GM23338 (cell line): ENCODE data around the gene SUPT3H. TPM values are rescaled to one million over a fixed set of nuclear protein-coding genes. Genes with fewer than 3 reads are reported as not detected.

Source experiments
- ATAC-seq: fragments of 200-7000 bp; cut with Tn5 transposase; 3 replicates; pipeline ENCODE4 v1.9.1; 2020
- DNase-seq: peaks from one replicate; pipeline ENCODE4 v3.0.0-alpha.2; 2015; ENCODE audit warnings: low spot score
- H2AFZ ChIP-seq: fragments of 200-600 bp; sonication (generic); 2 replicates; pipeline ENCODE4 v1.8.0; 2016; ENCODE audit warnings: antibody characterized with exemption, mild to moderate bottlenecking, moderate library complexity
- H3F3A ChIP-seq: fragments of 200-600 bp; sonication (generic); replicated peaks from 2 replicates; pipeline ENCODE4 v1.8.0; 2017; ENCODE audit warnings: antibody characterized with exemption, mixed run types, low read depth
- H3K27ac ChIP-seq: fragments of 200-600 bp; sonication (generic); 2 replicates; pipeline ENCODE4 v1.6.1; 2016; ENCODE audit warnings: low read depth
- H3K27me3 ChIP-seq: fragments of 200-600 bp; sonication (generic); 2 replicates; pipeline ENCODE4 v1.8.0; 2016; ENCODE audit warnings: mild to moderate bottlenecking, mixed run types, moderate library complexity; ENCODE audit not compliant: insufficient read depth
- H3K36me3 ChIP-seq: fragments of 200-600 bp; sonication (generic); 2 replicates; pipeline ENCODE4 v1.8.0; 2016; ENCODE audit warnings: mild to moderate bottlenecking; ENCODE audit not compliant: insufficient read depth
- H3K4me1 ChIP-seq: fragments of 200-600 bp; sonication (generic); 2 replicates; pipeline ENCODE4 v1.8.0; 2016; ENCODE audit warnings: mild to moderate bottlenecking, moderate library complexity; ENCODE audit not compliant: insufficient read depth
- H3K4me2 ChIP-seq: fragments of 200-600 bp; sonication (generic); 2 replicates; pipeline ENCODE4 v1.7.1; 2017; ENCODE audit warnings: mixed run types
- H3K4me3 ChIP-seq: fragments of 200-600 bp; sonication (generic); 2 replicates; pipeline ENCODE4 v1.6.1; 2016; ENCODE audit warnings: mixed run types
- H3K79me2 ChIP-seq: fragments of 200-600 bp; sonication (generic); replicated peaks from 2 replicates; pipeline ENCODE4 v1.8.0; 2017; ENCODE audit warnings: mild to moderate bottlenecking; ENCODE audit not compliant: insufficient read depth
- H3K9me2 ChIP-seq: fragments of 200-600 bp; sonication (generic); 2 replicates; pipeline ENCODE4 v1.8.0; 2017; ENCODE audit not compliant: insufficient read depth
- H4K20me1 ChIP-seq: fragments of 200-600 bp; sonication (generic); replicated peaks from 2 replicates; pipeline ENCODE4 v1.8.0; 2017; ENCODE audit warnings: mild to moderate bottlenecking; ENCODE audit not compliant: insufficient read depth
- H3K27ac Mint-ChIP-seq: 2 replicates; pipeline ENCODE4 v1.8.0; 2020; ENCODE audit warnings: inconsistent platforms, mild to moderate bottlenecking, moderate library complexity, mixed read lengths
- H3K27me3 Mint-ChIP-seq: 3 replicates; pipeline ENCODE4 v1.8.0; 2022; ENCODE audit warnings: low read depth, mild to moderate bottlenecking, moderate library complexity, mixed read lengths, inconsistent platforms; ENCODE audit not compliant: insufficient read depth, poor library complexity
- H3K36me3 Mint-ChIP-seq: 3 replicates; pipeline ENCODE4 v1.8.0; 2021; ENCODE audit warnings: low read depth, mild to moderate bottlenecking, inconsistent platforms, moderate library complexity, mixed read lengths
- H3K4me1 Mint-ChIP-seq: 3 replicates; pipeline ENCODE4 v1.8.0; 2020; ENCODE audit warnings: mild to moderate bottlenecking, inconsistent platforms, mixed read lengths
- H3K4me3 Mint-ChIP-seq: 3 replicates; pipeline ENCODE4 v1.8.0; 2021; ENCODE audit warnings: moderate library complexity, mild to moderate bottlenecking, inconsistent platforms, mixed read lengths
- H3K9me3 Mint-ChIP-seq: 3 replicates; pipeline ENCODE4 v1.8.0; 2020; ENCODE audit warnings: moderate library complexity, mild to moderate bottlenecking, inconsistent platforms, mixed read lengths
- CREB1 ChIP-seq: fragments of 250-450 bp; sonication (Bioruptor Pico); IDR thresholded peaks from 2 replicates; pipeline ENCODE4 v1.5.0; 2020; ENCODE audit warnings: low read depth, mild to moderate bottlenecking, moderate library complexity
- EZH2 ChIP-seq: fragments of 200-600 bp; sonication (generic); IDR thresholded peaks from one replicate; pipeline ENCODE4 v1.8.0; 2017; ENCODE audit warnings: antibody characterized with exemption, mild to moderate bottlenecking, low read depth; ENCODE audit not compliant: unreplicated experiment
- EZH2phosphoT487 ChIP-seq: fragments of 200-600 bp; sonication (generic); IDR thresholded peaks from one replicate; pipeline ENCODE4 v1.8.1; 2018; ENCODE audit warnings: antibody characterized with exemption; ENCODE audit not compliant: unreplicated experiment
- JUNB ChIP-seq: IDR thresholded peaks from one replicate; pipeline ENCODE4 v1.6.1; 2016; ENCODE audit warnings: antibody characterized with exemption; ENCODE audit not compliant: unreplicated experiment
- NANOG ChIP-seq: IDR thresholded peaks from 2 replicates; pipeline ENCODE4 v1.6.1; 2016; ENCODE audit warnings: antibody characterized with exemption, borderline replicate concordance
- ZNF114 ChIP-seq: fragments of 250-450 bp; sonication (Bioruptor Pico); IDR thresholded peaks from 2 replicates; pipeline ENCODE4 v1.5.0; 2020; ENCODE audit warnings: mild to moderate bottlenecking, moderate library complexity
- ZNF331 ChIP-seq: fragments of 250-450 bp; sonication (Bioruptor Pico); IDR thresholded peaks from 2 replicates; pipeline ENCODE4 v1.5.0; 2020; ENCODE audit warnings: low read depth, mild to moderate bottlenecking, moderate library complexity
- polyA plus RNA-seq: library from polyadenylated mRNA; unstranded; fragments of >200 nt; fragmentation: Nextera tagmentation; extraction: Ambion mirVana; gene quantifications from 2 replicates; pipeline ENCODE4 v1.2.1, GENCODE V29; 2016
- total RNA-seq: library from RNA; depleted of rRNA; stranded (reverse); fragments of >200 nt; shearing (Covaris generic); gene quantifications from 2 replicates; pipeline ENCODE4 v1.2.3, GENCODE V29; 2014
- TF ChIP-seq, protein P1 (sequence below): IDR thresholded peaks from 2 replicates; pipeline ENCODE4 v1.6.1; 2016; ENCODE audit warnings: antibody characterized with exemption
- TF ChIP-seq, protein P2 (sequence below), 2 experiments: fragments of 200-600 bp in 1 of 2; sonication (generic) in 1 of 2; conservative IDR thresholded peaks; 2 replicates each; pipeline versions ENCODE4 v1.5.1 to v1.6.1; 2016 to 2017; ENCODE audit warnings: antibody characterized with exemption in 2 of 2, low read depth in 2 of 2, mild to moderate bottlenecking in 2 of 2, moderate library complexity in 1 of 2
- TF ChIP-seq, protein P3 (sequence below): IDR thresholded peaks from one replicate; pipeline ENCODE4 v1.6.1; 2018; ENCODE audit warnings: antibody characterized with exemption; ENCODE audit not compliant: unreplicated experiment

SUPT3H gene
- total and polyA plus RNA-seq, 2 experiments from 2014 or later = 11.4 to 30.1 TPM

DNA sequence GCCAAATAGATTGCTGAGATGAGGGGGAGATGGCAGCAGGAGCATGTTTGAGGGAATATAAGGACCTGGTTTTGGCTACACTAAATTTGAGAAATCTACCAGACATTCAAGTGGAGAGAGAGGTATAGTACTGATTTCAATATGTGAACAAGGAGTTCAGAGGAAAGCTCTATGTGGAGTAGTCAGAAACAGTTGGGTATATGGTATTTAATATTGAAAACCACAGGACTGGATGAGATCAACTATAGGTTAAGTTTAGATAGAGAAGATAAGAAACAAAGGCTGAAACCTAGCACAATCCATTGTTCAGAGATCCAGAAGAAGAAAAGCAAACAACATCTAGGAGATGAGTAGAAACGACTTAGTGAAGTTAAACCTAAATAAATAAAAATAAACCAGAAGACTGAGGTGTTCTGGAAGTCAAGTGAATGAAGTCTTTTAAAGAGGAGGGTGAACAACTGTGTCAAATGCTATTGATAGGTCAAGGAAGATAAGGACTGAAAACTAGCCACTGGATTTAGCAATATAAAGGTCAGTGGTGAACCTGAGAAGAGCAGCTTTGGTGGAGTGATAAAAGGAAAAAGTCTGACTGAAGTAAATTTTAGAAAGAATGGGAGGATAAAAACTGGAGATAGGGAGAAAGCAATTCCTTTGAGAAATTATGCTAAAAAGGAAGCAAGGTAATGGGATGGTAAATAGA, 170.8 kb downstream of the SUPT3H start:
- Histone ChIP-seq H3K79me2 (no peaks in the 10 kb centered on the region), H2AFZ (no peak overlapping the region), H3K4me3 (no peak overlapping the region), H3K27me3 (no peaks in the 10 kb centered on the region), H3K27ac (no peak overlapping the region), H3K4me2 (no peak overlapping the region), H3K9me2 (peaks cover 14% of the 10 kb centered on the region; the same call in 1 of the 2 replicates), H3F3A (no peaks in the 10 kb centered on the region), H4K20me1 (no peaks in the 10 kb centered on the region), H3K4me1 (peaks cover under 1% of the 10 kb centered on the region; the same call in 1 of the 2 replicates), H3K36me3 (no peaks in the 10 kb centered on the region)
- H3K4me3 Mint-ChIP-seq = no peak overlapping the region
- no peak overlapping the region for H3K27ac Mint-ChIP-seq
- peaks cover 25% of the 10 kb centered on the region; the same call in 2 of the 3 replicates for H3K36me3 Mint-ChIP-seq
- ATAC-seq (no peak), DNase-seq (no peak)
- H3K9me3 Mint-ChIP-seq = peaks cover 19% of the 10 kb centered on the region; the same call in 2 of the 3 replicates
- no peaks in the 10 kb centered on the region for H3K27me3 Mint-ChIP-seq
- TF ChIP-seq CREB1 (no peak), EZH2phosphoT487 (no peak), ZNF331 (no peak), ZNF114 (CRISPR knock-in tag) (no peak), EZH2 (no peak), NANOG (no peak), JUNB (no peak)
- TF ChIP-seq, protein P1, sequence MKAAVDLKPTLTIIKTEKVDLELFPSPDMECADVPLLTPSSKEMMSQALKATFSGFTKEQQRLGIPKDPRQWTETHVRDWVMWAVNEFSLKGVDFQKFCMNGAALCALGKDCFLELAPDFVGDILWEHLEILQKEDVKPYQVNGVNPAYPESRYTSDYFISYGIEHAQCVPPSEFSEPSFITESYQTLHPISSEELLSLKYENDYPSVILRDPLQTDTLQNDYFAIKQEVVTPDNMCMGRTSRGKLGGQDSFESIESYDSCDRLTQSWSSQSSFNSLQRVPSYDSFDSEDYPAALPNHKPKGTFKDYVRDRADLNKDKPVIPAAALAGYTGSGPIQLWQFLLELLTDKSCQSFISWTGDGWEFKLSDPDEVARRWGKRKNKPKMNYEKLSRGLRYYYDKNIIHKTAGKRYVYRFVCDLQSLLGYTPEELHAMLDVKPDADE = no peak
- TF ChIP-seq, protein P2, sequence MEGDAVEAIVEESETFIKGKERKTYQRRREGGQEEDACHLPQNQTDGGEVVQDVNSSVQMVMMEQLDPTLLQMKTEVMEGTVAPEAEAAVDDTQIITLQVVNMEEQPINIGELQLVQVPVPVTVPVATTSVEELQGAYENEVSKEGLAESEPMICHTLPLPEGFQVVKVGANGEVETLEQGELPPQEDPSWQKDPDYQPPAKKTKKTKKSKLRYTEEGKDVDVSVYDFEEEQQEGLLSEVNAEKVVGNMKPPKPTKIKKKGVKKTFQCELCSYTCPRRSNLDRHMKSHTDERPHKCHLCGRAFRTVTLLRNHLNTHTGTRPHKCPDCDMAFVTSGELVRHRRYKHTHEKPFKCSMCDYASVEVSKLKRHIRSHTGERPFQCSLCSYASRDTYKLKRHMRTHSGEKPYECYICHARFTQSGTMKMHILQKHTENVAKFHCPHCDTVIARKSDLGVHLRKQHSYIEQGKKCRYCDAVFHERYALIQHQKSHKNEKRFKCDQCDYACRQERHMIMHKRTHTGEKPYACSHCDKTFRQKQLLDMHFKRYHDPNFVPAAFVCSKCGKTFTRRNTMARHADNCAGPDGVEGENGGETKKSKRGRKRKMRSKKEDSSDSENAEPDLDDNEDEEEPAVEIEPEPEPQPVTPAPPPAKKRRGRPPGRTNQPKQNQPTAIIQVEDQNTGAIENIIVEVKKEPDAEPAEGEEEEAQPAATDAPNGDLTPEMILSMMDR (conservative IDR thresholded peaks at IDR 0.05; ENCODE audit: low read depth in 2 of 2) = no peak
- TF ChIP-seq, protein P3, sequence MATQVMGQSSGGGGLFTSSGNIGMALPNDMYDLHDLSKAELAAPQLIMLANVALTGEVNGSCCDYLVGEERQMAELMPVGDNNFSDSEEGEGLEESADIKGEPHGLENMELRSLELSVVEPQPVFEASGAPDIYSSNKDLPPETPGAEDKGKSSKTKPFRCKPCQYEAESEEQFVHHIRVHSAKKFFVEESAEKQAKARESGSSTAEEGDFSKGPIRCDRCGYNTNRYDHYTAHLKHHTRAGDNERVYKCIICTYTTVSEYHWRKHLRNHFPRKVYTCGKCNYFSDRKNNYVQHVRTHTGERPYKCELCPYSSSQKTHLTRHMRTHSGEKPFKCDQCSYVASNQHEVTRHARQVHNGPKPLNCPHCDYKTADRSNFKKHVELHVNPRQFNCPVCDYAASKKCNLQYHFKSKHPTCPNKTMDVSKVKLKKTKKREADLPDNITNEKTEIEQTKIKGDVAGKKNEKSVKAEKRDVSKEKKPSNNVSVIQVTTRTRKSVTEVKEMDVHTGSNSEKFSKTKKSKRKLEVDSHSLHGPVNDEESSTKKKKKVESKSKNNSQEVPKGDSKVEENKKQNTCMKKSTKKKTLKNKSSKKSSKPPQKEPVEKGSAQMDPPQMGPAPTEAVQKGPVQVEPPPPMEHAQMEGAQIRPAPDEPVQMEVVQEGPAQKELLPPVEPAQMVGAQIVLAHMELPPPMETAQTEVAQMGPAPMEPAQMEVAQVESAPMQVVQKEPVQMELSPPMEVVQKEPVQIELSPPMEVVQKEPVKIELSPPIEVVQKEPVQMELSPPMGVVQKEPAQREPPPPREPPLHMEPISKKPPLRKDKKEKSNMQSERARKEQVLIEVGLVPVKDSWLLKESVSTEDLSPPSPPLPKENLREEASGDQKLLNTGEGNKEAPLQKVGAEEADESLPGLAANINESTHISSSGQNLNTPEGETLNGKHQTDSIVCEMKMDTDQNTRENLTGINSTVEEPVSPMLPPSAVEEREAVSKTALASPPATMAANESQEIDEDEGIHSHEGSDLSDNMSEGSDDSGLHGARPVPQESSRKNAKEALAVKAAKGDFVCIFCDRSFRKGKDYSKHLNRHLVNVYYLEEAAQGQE = no peak
- peaks cover 1% of the 10 kb centered on the region; the same call in 2 of the 3 replicates for H3K4me1 Mint-ChIP-seq
